Measurements from ENCODE around the gene IL12RB1.

GRCh38 chr19:18029617-18030338 is 57.0 kb downstream of the IL12RB1 start:
- TF ChIP-seq CTCF (IDR thresholded peaks at IDR 0.05 in 8 of 11, conservative IDR thresholded peaks at IDR 0.05 in 3 of 11): no peak
- no peak for TF ChIP-seq POLR2AphosphoS5 (IDR thresholded peaks at IDR 0.05)
